Neural cell (in vitro differentiated cells): Measurements from ENCODE around the gene ERBB2. TPM values are rescaled to one million over a fixed set of nuclear protein-coding genes. Genes with fewer than 3 reads are reported as not detected.

Source experiments
- H2AFZ ChIP-seq: fragments of 200-600, 300-800 bp; sonication (generic), shearing (Covaris generic); 2 replicates; pipeline ENCODE4 v1.6.0; 2014; ENCODE audit warnings: low read depth, mild to moderate bottlenecking, antibody characterized with exemption, low read length, moderate library complexity
- H3F3A ChIP-seq: fragments of 200-600 bp; shearing (Covaris generic); 2 replicates; pipeline ENCODE4 v1.6.1; 2016; ENCODE audit warnings: mild to moderate bottlenecking, moderate library complexity, mixed read lengths, antibody characterized with exemption, low read length; ENCODE audit not compliant: insufficient read depth, poor library complexity, severe bottlenecking
- H3K27ac ChIP-seq: fragments of 200-600, 300-800 bp; sonication (generic), shearing (Covaris generic); 2 replicates; pipeline ENCODE4 v1.5.1; 2014; ENCODE audit warnings: mild to moderate bottlenecking, low read length, moderate library complexity
- H3K27me3 ChIP-seq: fragments of 300-800, 200-600 bp; sonication (generic), shearing (Covaris generic); 2 replicates; pipeline ENCODE4 v1.6.0; 2014; ENCODE audit warnings: mild to moderate bottlenecking, low read depth, low read length, moderate library complexity; ENCODE audit not compliant: insufficient read depth
- H3K36me3 ChIP-seq: fragments of 300-800, 200-600 bp; sonication (generic), shearing (Covaris generic); 2 replicates; pipeline ENCODE4 v1.5.1; 2014; ENCODE audit warnings: mild to moderate bottlenecking, antibody characterized with exemption, low read length, moderate library complexity; ENCODE audit not compliant: insufficient read depth
- H3K4me2 ChIP-seq: fragments of 300-800, 200-600 bp; sonication (generic), shearing (Covaris generic); 2 replicates; pipeline ENCODE4 v1.6.0; 2014; ENCODE audit warnings: mild to moderate bottlenecking, low read length
- H3K4me3 ChIP-seq: fragments of 300-800, 200-600 bp; sonication (generic), shearing (Covaris generic); 2 replicates; pipeline ENCODE4 v1.5.1; 2014; ENCODE audit warnings: mild to moderate bottlenecking, low read length, moderate library complexity
- H3K79me2 ChIP-seq: fragments of 200-600 bp; shearing (Covaris generic); replicated peaks from 2 replicates; pipeline ENCODE4 v1.6.0; 2014; ENCODE audit warnings: mild to moderate bottlenecking, low read length, moderate library complexity; ENCODE audit not compliant: insufficient read depth
- H3K9ac ChIP-seq: fragments of 300-800, 200-600 bp; sonication (generic), shearing (Covaris generic); 2 replicates; pipeline ENCODE4 v1.6.1; 2016; ENCODE audit warnings: mild to moderate bottlenecking, low read length, mixed read lengths
- H3K9me2 ChIP-seq: fragments of 200-600 bp; shearing (Covaris generic); 2 replicates; pipeline ENCODE4 v1.6.1; 2016; ENCODE audit warnings: mild to moderate bottlenecking, low read length, mixed read lengths; ENCODE audit not compliant: insufficient read depth
- H3K9me3 ChIP-seq: fragments of 200-600, 300-800 bp; sonication (generic), shearing (Covaris generic); 2 replicates; pipeline ENCODE4 v1.6.1; 2016; ENCODE audit warnings: mild to moderate bottlenecking, mixed run types, low read length, moderate library complexity, mixed read lengths
- H4K20me1 ChIP-seq: fragments of 200-600 bp; shearing (Covaris generic); 2 replicates; pipeline ENCODE4 v1.6.1; 2016; ENCODE audit warnings: mild to moderate bottlenecking, mixed run types; ENCODE audit not compliant: insufficient read depth
- CTCF ChIP-seq: fragments of 450-650 bp; IDR thresholded peaks from 2 replicates; pipeline ENCODE4 v1.5.1; 2014; ENCODE audit warnings: antibody characterized with exemption, mild to moderate bottlenecking, moderate library complexity; ENCODE audit not compliant: poor library complexity, severe bottlenecking
- EP300 ChIP-seq: fragments of 450-650 bp; conservative IDR thresholded peaks from 2 replicates; pipeline ENCODE4 v1.6.1; 2014; ENCODE audit warnings: antibody characterized with exemption, mild to moderate bottlenecking, moderate library complexity; ENCODE audit not compliant: poor library complexity, severe bottlenecking
- EZH2 ChIP-seq: fragments of 200-600, 300-800 bp; shearing (Covaris generic), sonication (generic); IDR thresholded peaks from 2 replicates; pipeline ENCODE4 v1.6.1; 2014; ENCODE audit warnings: antibody characterized with exemption, low read length, borderline replicate concordance, mild to moderate bottlenecking; ENCODE audit not compliant: insufficient read depth, poor library complexity, severe bottlenecking
- MXI1 ChIP-seq: fragments of 450-650 bp; conservative IDR thresholded peaks from 2 replicates; pipeline ENCODE4 v1.6.1; 2014; ENCODE audit warnings: antibody characterized with exemption, mild to moderate bottlenecking; ENCODE audit not compliant: poor library complexity, severe bottlenecking
- POLR2AphosphoS5 ChIP-seq: IDR thresholded peaks from 2 replicates; pipeline ENCODE4 v1.6.1; 2012
- RAD21 ChIP-seq: fragments of 450-650 bp; conservative IDR thresholded peaks from 2 replicates; pipeline ENCODE4 v1.6.1; 2014; ENCODE audit warnings: antibody characterized with exemption, mild to moderate bottlenecking, moderate library complexity
- REST ChIP-seq: IDR thresholded peaks from 2 replicates; pipeline ENCODE4 v1.6.1; 2012; ENCODE audit warnings: borderline replicate concordance
- SMC3 ChIP-seq: fragments of 450-650 bp; conservative IDR thresholded peaks from 2 replicates; pipeline ENCODE4 v1.6.1; 2014; ENCODE audit warnings: antibody characterized with exemption, mild to moderate bottlenecking, moderate library complexity; ENCODE audit not compliant: poor library complexity
- TAF1 ChIP-seq: IDR thresholded peaks from 2 replicates; pipeline ENCODE4 v1.6.1; 2012; ENCODE audit warnings: low read depth
- polyA plus RNA-seq: library from polyadenylated mRNA; depleted of rRNA; stranded (reverse); fragments of >200 nt; gene quantifications from 2 replicates; pipeline ENCODE4 v1.2.3, GENCODE V29; 2014

Gene ERBB2
- polyA plus RNA-seq, 1 donor from 2014 or later: 16.0 TPM

DNA sequence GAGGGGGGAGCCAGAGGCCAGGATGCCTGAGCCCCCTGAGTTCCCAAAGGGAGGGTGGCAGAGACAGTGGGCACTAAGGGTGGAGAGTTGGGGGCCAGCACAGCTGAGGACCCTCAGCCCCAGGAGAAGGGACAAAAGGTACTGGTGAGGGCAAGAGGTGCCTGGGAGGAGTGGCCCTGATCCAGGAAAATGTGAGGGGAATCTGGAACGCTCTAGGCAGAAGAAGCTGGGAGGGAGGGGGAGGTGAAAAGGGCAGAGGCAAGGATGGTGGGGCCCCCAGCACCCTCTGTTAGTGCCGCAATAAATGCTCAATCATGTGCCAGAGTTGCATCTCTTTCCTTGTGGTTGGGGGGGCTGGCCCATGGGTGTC lies 33.6 kb upstream of the ERBB2 start:
- peaks cover 19% of the 10 kb centered on the region for H3K27me3 ChIP-seq
- H4K20me1 ChIP-seq: no peaks in the 10 kb centered on the region
- no peak overlapping the region for H3K27ac ChIP-seq
- TF ChIP-seq TAF1: no peak
- no peak for TF ChIP-seq EZH2
- no peak overlapping the region for H2AFZ ChIP-seq
- no peaks in the 10 kb centered on the region for H3F3A ChIP-seq
- H3K36me3 ChIP-seq: no peaks in the 10 kb centered on the region
- H3K4me3 ChIP-seq: no peak overlapping the region
- H3K4me2 ChIP-seq: no peak overlapping the region
- H3K9me3 ChIP-seq: no peaks in the 10 kb centered on the region
- no peaks in the 10 kb centered on the region for H3K9me2 ChIP-seq
- H3K79me2 ChIP-seq: no peaks in the 10 kb centered on the region
- no peak overlapping the region for H3K9ac ChIP-seq

GRCh38 chr17:39666601-39667261 lies 33.1 kb upstream of the ERBB2 start:
- Histone ChIP-seq H3K9ac (no peak overlapping the region), H3K4me3 (no peak overlapping the region), H2AFZ (no peak overlapping the region), H4K20me1 (no peaks in the 10 kb centered on the region), H3K27ac (no peak overlapping the region), H3K9me2 (no peaks in the 10 kb centered on the region), H3F3A (no peaks in the 10 kb centered on the region), H3K36me3 (no peaks in the 10 kb centered on the region), H3K4me2 (no peak overlapping the region), H3K9me3 (no peaks in the 10 kb centered on the region), H3K27me3 (peaks cover 19% of the 10 kb centered on the region), H3K79me2 (no peaks in the 10 kb centered on the region)
- no peak for TF ChIP-seq POLR2AphosphoS5
- no peak for TF ChIP-seq CTCF
- TF ChIP-seq MXI1: no peak
- TF ChIP-seq REST: no peak
- TF ChIP-seq TAF1: no peak
- TF ChIP-seq EZH2: no peak
- TF ChIP-seq RAD21: no peak
- TF ChIP-seq EP300: no peak
- TF ChIP-seq SMC3: no peak
